Measurements from ENCODE around the gene BBIP1.
"Not testable (repeated sequence)": the region's sequence is repeated elsewhere in the genome, so short reads cannot be mapped to it uniquely, and the experiment has no call there.

The BBIP1 gene

DNA sequence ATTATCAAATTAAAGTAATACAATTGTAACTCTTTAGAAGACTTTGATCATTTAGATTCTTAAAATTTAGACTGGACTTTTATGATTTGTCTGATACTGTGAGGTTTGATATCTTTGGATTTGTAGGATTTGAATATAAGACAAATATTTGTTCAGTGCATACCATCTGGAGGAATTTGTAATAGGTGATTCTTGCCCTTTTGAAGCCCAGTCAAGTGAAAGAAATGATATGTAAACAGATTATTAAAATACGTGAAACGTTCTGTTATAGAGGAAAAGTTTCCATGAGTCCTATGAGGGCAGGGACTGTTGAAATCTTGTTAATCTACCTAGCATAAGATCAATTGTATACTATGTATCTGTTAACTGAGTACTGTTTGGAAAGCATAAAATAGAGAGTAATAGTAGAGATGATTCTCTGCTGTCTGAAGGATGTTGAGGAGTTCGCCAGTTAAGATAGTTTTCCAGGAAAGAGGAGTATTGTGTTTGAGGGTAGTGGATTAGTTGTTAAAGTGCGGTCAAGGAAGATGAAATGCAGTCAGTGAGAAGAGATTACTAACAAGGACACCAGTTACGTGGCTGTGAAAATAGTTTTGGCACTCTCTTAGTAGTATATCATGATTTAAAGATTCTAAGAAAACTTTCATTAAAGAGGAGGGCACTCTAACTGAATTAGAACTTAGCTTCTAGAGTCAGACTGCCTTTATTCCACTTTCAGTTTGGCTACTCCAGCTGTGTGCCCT, 32.9 kb downstream of the BBIP1 start:
- no peak for DNase-seq (ENCODE audit: low read depth, low spot score)

DNA sequence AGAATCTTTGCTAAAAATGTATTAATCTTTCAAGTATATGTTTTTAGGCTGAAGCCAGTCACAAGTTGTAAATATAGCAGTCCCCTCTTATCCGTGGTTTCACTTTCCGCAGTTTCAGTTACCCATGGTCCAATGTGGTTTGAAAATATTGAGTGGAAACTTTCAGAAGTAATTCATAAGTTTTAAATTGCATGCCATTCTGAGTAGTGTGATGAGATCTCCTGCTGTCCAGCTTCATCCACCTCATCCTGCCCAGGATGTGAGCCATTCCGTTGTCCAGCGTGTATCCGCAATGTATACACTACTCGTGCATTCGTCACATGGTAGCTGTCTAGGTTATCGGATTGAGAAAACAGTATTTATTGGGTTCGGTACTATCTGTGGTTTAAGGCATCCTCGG, 35.1 kb downstream of the BBIP1 start:
- DNase-seq (ENCODE audit: low read depth, low spot score): no peak

- DNase-seq (ENCODE audit: low read depth, low spot score): no peak
Observed at GRCh38 chr10:110881905-110882304, 37.1 kb downstream of the BBIP1 start.

DNA sequence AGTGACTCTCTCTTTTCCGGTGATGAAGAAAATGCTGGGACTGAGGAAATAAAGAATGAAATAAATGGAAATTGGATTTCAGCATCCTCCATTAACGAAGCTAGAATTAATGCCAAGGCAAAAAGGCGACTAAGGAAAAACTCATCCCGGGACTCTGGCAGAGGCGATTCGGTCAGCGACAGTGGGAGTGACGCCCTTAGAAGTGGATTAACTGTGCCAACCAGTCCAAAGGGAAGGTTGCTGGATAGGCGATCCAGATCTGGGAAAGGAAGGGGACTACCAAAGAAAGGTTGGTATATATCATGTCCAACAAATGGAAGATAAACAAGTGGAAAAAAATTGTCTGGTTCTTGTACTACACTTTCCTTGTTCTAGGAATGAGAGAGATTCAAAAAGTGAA, 37.7 kb downstream of the BBIP1 start:
- no peak for DNase-seq (ENCODE audit: low read depth, low spot score)

- DNase-seq (ENCODE audit: low read depth, low spot score): no peak
Observed at GRCh38 chr10:110880012-110880411, 39.0 kb downstream of the BBIP1 start.

GRCh38 chr10:110876788-110877187, 42.2 kb downstream of the BBIP1 start:
- no peak for DNase-seq (ENCODE audit: low read depth, low spot score)

DNA sequence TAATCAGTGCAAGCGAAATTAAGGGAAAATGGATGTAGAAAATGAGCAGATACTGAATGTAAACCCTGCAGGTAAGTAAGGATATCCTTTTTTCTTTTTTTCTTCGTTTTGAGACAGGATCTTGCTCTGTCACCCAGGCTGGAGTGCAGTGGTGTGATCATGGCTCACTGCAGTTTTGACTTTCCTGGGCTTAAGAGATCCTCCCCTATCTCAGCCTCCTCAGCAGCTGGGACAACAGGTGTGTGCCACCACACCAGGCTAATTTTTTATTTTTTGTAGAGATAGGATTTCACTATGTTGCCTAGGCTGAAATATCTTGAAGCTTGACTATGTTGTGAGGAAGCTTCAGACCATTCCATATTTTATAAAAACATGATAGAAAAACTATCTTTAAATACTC, 43.0 kb downstream of the BBIP1 start:
- no peak for DNase-seq (ENCODE audit: low read depth, low spot score)

- DNase-seq (ENCODE audit: low read depth, low spot score): no peak
Observed at GRCh38 chr10:110873951-110874350, 45.0 kb downstream of the BBIP1 start.

DNA sequence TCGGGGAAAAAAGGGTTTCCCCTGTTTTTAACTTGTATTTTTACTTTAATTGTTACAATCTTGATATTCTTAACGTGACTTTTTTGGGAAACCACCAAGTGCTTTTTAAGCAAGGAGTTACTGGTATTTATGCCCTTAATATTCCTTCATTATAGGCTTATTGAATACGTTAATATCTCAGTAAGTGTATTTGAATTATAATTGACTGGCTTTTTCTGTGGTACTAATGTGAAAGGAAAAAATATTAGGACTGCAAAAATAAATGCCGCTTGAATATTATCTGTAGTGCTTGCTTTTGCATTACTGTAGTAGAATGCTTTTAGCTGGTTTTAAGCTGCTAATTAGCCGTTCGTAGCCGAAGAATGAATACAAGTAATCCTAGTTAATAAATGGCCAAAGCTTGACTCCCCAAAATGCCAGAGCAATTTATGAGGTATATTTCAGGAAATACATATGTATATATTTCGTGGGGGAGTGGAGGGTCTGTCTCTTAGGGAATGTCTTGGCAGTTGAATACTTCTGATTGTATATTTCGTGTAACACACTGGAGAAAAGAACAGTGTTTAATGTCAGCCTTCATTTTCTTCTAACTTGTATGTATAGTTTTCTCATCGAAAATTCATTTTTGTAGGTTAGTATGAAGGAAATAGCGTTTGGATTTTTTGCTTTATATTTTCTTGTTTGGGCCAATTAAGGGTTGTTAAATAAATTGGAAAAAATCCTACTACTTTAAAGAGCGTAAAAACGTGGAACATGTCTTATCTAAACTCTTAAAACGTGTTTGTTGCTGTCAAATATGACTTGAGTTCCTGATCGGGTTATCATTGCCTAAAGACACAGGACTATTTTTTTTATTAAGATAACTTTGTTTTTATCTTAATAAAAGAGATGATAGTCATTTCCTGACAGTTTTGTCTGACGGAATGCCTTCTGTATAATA, 45.7 kb downstream of the BBIP1 start:
- DNase-seq (ENCODE audit: low read depth, low spot score): no peak

DNA sequence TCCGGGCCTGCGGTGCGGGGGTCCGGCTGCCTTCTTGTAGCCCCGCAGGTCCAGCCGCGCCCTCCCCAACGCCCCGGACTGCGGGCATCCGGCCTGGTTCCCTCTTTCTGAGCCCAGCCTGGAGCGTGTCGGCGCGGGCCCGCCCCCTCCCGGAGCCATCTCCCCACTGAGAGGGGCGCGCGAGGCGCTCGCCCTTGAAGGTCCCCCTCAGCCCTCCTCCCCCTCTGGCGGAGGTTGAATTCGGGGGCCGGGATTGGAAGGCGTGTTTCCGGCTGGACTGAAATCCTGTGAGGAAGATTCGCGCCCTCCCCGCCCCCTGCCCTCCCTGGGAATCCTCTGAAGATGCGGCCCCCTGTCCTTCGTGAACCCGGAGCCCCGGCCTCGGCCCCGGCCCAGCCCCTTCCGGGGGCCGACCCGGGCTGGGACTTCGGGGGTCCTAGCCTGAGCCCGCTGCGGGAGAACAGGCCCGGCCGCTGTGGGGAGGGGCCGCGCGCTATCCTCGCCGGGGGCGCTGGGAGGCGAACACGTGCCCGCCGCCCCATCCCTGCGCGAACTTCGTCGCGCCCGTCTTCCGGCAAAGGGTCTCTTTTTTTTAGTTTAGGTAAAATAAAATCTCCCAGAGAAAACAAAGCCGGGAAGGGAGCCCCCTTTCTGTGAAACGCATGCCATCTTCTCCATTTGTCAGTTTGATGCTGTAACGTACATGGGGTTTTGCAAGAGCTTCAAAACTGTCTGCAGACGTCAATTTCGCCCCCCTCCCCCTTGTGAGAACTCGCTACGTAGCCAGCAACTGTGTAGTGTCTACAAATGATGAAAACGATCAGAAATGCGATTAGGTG, 46.6 kb downstream of the BBIP1 start:
- DNase-seq (ENCODE audit: low read depth, low spot score): peak; percentile 73

DNA sequence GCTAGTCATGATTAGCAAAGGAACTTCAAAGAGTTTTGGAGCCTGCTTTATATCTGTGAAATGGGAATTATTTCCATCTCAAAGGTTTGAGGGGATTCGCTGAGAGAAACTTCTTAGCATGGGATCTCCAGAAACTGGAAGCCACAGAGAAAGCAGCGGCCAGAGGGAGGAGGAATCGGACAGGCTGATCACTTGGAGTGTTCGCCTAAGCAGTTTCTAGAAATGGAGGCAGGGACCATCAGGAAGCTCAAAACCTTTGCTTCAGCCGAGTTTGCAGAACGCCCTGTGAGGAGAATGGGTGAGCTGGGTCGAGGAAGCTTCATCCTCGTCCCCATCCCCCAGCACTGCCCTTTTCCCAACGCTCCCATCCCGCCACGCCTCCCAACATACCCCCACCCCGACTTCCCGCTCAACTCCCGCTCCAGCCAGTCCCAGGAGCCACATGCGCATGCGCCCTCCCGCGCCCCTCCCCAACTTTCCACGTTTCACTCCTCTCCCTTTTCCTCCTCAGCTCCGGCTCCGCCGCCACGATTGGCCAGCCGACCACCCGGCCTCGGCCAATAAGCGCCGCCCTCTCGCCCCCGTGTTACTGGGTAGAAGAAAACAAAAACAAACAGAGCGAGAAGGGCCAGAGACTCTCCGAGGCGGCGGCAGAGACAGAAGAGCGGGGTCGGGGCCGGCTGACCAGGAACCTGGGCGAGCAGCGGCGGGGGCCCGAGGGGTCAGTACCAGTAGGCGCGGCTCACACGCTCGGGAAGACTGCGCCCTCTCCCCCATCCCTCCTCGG, 47.5 kb downstream of the BBIP1 start, which contains the start of gene PDCD4:
PDCD4 (plus strand) TSS at position 631 of the 787 bp plus-strand sequence. CDS start 4,100 bp downstream, outside the sequence.
- DNase-seq (ENCODE audit: low read depth, low spot score): peak; percentile 99

DNA sequence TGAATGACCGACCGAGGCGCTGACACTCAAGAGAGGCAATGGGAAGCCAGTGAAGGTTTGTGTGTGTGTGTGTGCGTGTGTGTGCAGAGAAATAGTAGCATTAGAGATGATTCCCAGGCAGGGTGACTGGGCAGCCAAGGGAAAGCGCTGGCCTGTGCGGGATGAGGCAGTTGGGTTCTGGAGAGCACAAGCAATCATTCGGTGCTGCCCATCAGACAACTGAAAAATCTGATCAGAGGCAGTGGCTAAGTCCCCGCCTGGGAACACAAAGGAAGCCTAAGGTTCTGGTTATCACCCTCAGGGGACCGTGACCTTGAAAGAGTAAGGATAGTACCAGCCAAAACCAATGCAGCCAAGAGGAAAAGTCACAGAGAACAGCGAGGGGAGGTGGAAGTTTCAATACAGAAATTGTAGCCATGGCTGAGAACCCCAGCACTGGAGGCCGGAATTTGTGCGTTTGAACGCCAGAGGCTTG, 48.1 kb downstream of the BBIP1 start:
- DNase-seq (ENCODE audit: low read depth, low spot score): no peak

DNA sequence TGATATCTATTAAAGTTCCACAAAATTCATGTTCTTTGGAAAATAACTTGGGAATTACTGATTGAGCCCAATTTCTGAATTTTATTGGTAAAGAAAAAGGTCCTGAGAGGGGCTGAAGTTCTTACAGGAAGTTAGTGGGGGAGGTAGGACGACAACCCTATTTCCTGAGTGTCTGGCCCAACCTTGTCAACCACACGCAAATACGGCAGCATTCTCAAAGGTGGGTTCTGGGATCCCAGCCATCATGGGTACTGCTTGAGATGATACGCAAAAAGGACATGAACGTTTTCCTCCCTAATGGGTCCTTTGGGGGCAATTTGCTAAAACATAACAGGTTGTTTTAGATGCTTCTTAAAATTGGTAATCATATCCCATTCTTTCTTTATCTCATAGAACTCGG, 50.0 kb downstream of the BBIP1 start:
- no peak for DNase-seq (ENCODE audit: low read depth, low spot score)

- no peak for DNase-seq (ENCODE audit: low read depth, low spot score)
Observed at GRCh38 chr10:110867807-110868465, 51.0 kb downstream of the BBIP1 start.

DNA sequence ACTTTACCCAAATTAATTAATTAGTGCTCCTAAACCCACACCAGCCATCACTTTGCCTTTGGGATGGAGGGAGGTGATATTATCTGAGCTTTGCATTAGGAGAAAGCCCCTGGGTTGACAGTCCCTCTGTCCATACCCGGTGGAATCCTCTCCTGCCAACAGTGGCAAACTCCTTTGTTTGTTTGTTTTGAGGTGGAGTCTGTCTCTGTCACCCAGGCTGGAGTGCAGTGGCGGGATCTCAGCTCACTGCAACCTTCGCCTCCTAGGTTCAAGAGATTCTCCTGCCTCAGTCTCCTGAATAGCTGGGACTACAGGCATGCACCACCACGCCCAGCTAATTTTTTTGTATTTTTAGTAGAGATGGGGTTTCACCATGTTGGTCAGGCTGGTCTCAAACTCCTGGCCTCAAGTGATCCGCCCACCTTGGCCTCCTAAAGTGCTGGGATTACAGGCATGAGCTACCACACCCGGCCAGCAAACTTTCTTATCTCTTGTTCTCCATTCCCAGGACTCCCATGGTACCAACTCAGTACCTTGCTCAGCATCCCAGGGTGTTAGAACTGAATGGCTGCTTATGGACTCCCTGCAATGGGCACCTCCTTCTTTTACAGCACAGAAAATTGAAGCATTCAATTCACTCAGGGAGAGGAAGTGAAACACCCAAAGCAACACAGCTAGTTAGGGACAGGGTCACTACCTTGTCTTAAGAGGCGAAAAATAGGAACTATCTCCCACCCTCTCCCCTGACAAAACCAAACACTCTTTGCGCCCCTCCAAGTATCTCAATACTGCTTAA, 51.8 kb downstream of the BBIP1 start:
- DNase-seq (ENCODE audit: low read depth, low spot score): not testable (repeated sequence)

- peak; percentile 35 for DNase-seq (ENCODE audit: low read depth, low spot score)
Observed at GRCh38 chr10:110865809-110866482, 53.0 kb downstream of the BBIP1 start.

- peak; percentile 65 for DNase-seq (ENCODE audit: low read depth, low spot score)
Observed at GRCh38 chr10:110865186-110865808, 53.7 kb downstream of the BBIP1 start.

DNA sequence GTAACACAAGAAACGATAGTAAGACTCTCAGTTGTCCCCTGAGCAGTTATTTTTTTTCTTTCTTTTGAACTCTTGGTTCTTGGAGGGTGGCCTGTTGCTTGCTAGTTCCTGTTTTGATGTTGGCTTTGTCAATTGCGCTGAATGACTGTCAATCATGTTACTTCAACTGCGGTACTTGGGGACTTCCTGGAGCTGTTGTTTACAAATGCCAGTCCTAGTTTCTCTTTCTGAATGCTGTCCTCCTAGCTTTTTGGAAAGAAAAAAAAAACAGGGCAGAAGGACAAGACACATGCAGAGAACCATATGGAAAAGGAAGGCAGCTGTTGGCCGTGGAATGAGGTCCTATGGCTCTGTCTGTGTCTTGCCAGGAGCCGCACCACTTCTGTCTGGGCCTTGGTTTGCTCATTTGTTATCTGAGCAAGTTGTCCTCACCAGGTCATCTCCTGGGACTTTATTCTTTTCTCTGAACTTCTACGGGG, 54.3 kb downstream of the BBIP1 start:
- DNase-seq (ENCODE audit: low read depth, low spot score): no peak

Data from astrocyte of the hippocampus (primary cell).